Astrocyte (in vitro differentiated cells and primary cell): ENCODE measurements around the gene TMEM161B. TPM values are rescaled to one million over a fixed set of nuclear protein-coding genes. Genes with fewer than 3 reads are reported as not detected.
"Not testable (repeated sequence)": the region's sequence is repeated elsewhere in the genome, so short reads cannot be mapped to it uniquely, and the experiment has no call there.

Experiments
- DNase-seq: peaks from one replicate; pipeline ENCODE4 v3.0.0-alpha.2; 2010; ENCODE audit warnings: low read depth
- FAIRE-seq: peaks from 2 replicates; lab custom pipeline; 2011; peaks lifted over from hg19 to GRCh38; lab: Jason Lieb, UNC
- H2AFZ ChIP-seq: 2 replicates; pipeline ENCODE4 v1.6.0; 2012; ENCODE audit warnings: low read depth, low read length, inconsistent platforms
- H3K27ac ChIP-seq: 2 replicates; pipeline ENCODE4 v1.5.1; 2011; ENCODE audit warnings: low read depth, low read length, inconsistent platforms
- H3K27me3 ChIP-seq: 2 replicates; pipeline ENCODE4 v1.6.0; 2011; ENCODE audit warnings: low read length, inconsistent platforms; ENCODE audit not compliant: insufficient read depth
- H3K36me3 ChIP-seq: 2 replicates; pipeline ENCODE4 v1.5.1; 2011; ENCODE audit warnings: low read length, inconsistent platforms; ENCODE audit not compliant: insufficient read depth
- H3K4me1 ChIP-seq: 2 replicates; pipeline ENCODE4 v1.5.1; 2011; ENCODE audit warnings: low read length, inconsistent platforms; ENCODE audit not compliant: insufficient read depth
- H3K4me2 ChIP-seq: 2 replicates; pipeline ENCODE4 v1.6.0; 2012; ENCODE audit warnings: low read length, inconsistent platforms
- H3K4me3 ChIP-seq: 2 replicates; pipeline ENCODE4 v1.5.1; 2011; ENCODE audit warnings: low read depth, mild to moderate bottlenecking, low read length, inconsistent platforms; ENCODE audit not compliant: insufficient read depth
- H3K79me2 ChIP-seq: 2 replicates; pipeline ENCODE4 v1.6.0; 2012; ENCODE audit warnings: mild to moderate bottlenecking, low read length, inconsistent platforms; ENCODE audit not compliant: insufficient read depth
- H3K9ac ChIP-seq: 2 replicates; pipeline ENCODE4 v1.6.0; 2012; ENCODE audit warnings: mild to moderate bottlenecking, low read length, inconsistent platforms
- H3K9me3 ChIP-seq: 2 replicates; pipeline ENCODE4 v1.5.1; 2012; ENCODE audit warnings: low read depth, mild to moderate bottlenecking, low read length, inconsistent platforms; ENCODE audit not compliant: insufficient read depth
- H4K20me1 ChIP-seq: 2 replicates; pipeline ENCODE4 v1.6.0; 2012; ENCODE audit warnings: low read length, inconsistent platforms; ENCODE audit not compliant: insufficient read depth
- H3K27ac Mint-ChIP-seq: one replicate; pipeline ENCODE4 v1.8.0; 2021; ENCODE audit warnings: mild to moderate bottlenecking, mixed read lengths; ENCODE audit not compliant: unreplicated experiment
- H3K27me3 Mint-ChIP-seq: one replicate; pipeline ENCODE4 v1.8.0; 2021; ENCODE audit warnings: low read depth, mixed read lengths; ENCODE audit not compliant: unreplicated experiment
- H3K36me3 Mint-ChIP-seq: one replicate; pipeline ENCODE4 v1.8.0; 2021; ENCODE audit warnings: low read depth, mixed read lengths; ENCODE audit not compliant: unreplicated experiment
- H3K4me1 Mint-ChIP-seq: one replicate; pipeline ENCODE4 v1.8.0; 2021; ENCODE audit warnings: low read depth, mixed read lengths; ENCODE audit not compliant: unreplicated experiment
- H3K4me3 Mint-ChIP-seq: one replicate; pipeline ENCODE4 v1.8.0; 2021; ENCODE audit warnings: mild to moderate bottlenecking, moderate library complexity, mixed read lengths; ENCODE audit not compliant: unreplicated experiment
- H3K9me3 Mint-ChIP-seq: one replicate; pipeline ENCODE4 v1.8.0; 2021; ENCODE audit warnings: mild to moderate bottlenecking, mixed read lengths; ENCODE audit not compliant: unreplicated experiment
- CTCF ChIP-seq: IDR thresholded peaks from 2 replicates; pipeline ENCODE4 v1.5.1; 2011; ENCODE audit warnings: low read depth, mild to moderate bottlenecking, inconsistent platforms, low read length, moderate library complexity; ENCODE audit not compliant: insufficient read depth
- EZH2 ChIP-seq: IDR thresholded peaks from 2 replicates; pipeline ENCODE4 v1.6.1; 2012; ENCODE audit warnings: mild to moderate bottlenecking, low read length, inconsistent platforms; ENCODE audit not compliant: insufficient read depth
- total RNA-seq: library from RNA; stranded (reverse); gene quantifications from 2 replicates; pipeline ENCODE4 v1.2.1, GENCODE V29; 2021

The TMEM161B gene
- total RNA-seq, 1 donor from 2014 or later: 10.8 TPM

DNA sequence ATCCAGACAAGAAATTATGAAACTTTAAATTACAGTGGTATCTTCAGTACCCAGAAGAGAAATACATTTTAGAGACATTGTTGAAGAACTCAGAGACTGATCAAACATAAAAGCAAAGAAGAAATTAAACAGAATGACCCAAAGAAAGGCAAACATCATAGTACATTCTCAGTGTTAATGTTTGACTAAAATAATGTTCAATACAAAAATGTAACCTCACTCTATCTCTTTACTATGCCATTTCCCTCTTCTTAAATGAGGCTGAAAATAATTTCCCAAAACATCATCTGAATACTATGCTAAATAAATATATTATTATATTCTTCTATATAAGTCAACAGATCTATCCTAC is 22.8 kb downstream of the TMEM161B start:
- Histone ChIP-seq H3K4me3 (no peak overlapping the region), H3K9ac (no peak overlapping the region), H3K4me2 (no peak overlapping the region), H3K9me3 (no peaks in the 10 kb centered on the region), H2AFZ (no peak overlapping the region), H3K36me3 (no peaks in the 10 kb centered on the region), H3K27me3 (no peaks in the 10 kb centered on the region), H3K4me1 (peaks cover 8% of the 10 kb centered on the region), H3K27ac (no peak overlapping the region), H3K79me2 (peaks cover 97% of the 10 kb centered on the region), H4K20me1 (peaks cover 46% of the 10 kb centered on the region)
- no peaks in the 10 kb centered on the region for H3K27me3 Mint-ChIP-seq
- H3K4me3 Mint-ChIP-seq: no peak overlapping the region
- H3K27ac Mint-ChIP-seq: no peak overlapping the region
- TF ChIP-seq EZH2: no peak
- TF ChIP-seq CTCF: no peak
- H3K4me1 Mint-ChIP-seq: peaks cover 14% of the 10 kb centered on the region
- no peaks in the 10 kb centered on the region for H3K9me3 Mint-ChIP-seq
- no peaks in the 10 kb centered on the region for H3K36me3 Mint-ChIP-seq
- no peak for DNase-seq
- no peak for FAIRE-seq

DNA sequence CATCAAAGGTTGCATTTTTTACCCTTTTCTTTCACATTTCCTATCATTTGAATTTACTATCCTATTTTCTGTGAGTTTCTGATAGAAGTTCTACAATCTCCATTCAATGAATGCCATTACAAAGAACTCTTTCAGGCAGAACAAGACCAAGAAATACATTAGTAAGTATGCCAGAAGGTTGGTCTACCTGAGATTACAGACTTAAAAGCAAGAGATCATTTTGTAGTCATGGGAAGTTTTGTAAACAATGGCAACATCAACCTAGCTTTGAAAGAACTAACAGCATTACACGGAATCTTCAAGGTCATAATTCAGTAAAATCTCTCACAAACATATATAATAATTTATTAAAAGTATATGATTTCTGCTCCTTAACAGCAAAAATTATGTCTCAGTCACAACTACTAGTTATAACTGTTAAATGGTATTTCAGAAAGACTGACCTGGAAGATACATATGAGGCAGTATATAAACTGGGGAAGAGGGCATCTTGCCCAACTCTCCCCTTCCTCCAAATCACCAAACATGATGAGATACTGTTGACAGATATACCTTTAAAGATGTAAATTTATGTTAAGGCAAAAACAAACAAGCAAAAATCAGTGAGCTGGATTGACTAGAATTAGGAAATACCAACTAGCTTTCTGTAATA is 23.3 kb downstream of the TMEM161B start:
- Mint-ChIP-seq H3K36me3 (no peaks in the 10 kb centered on the region), H3K27me3 (no peaks in the 10 kb centered on the region), H3K27ac (no peak overlapping the region), H3K4me1 (peaks cover 12% of the 10 kb centered on the region), H3K9me3 (no peaks in the 10 kb centered on the region), H3K4me3 (no peak overlapping the region)
- H3K36me3 ChIP-seq: no peaks in the 10 kb centered on the region
- no peak for FAIRE-seq
- peaks cover 8% of the 10 kb centered on the region for H3K4me1 ChIP-seq
- no peak for DNase-seq
- no peaks in the 10 kb centered on the region for H3K27me3 ChIP-seq
- no peaks in the 10 kb centered on the region for H3K9me3 ChIP-seq
- H4K20me1 ChIP-seq: peaks cover 41% of the 10 kb centered on the region
- no peak overlapping the region for H3K4me3 ChIP-seq
- peak overlapping the region; percentile 4 for H3K27ac ChIP-seq
- TF ChIP-seq CTCF (no peak), EZH2 (no peak)
- H3K4me2 ChIP-seq: peak overlapping the region; percentile 48
- peaks cover 97% of the 10 kb centered on the region for H3K79me2 ChIP-seq
- H3K9ac ChIP-seq: no peak overlapping the region
- no peak overlapping the region for H2AFZ ChIP-seq

GRCh38 chr5:88244686-88245085 is 24.0 kb downstream of the TMEM161B start:
- H3K79me2 ChIP-seq: peaks cover 95% of the 10 kb centered on the region
- peaks cover 41% of the 10 kb centered on the region for H4K20me1 ChIP-seq
- no peaks in the 10 kb centered on the region for H3K36me3 ChIP-seq
- H3K27ac ChIP-seq: peak overlapping the region; percentile 9
- H2AFZ ChIP-seq: no peak overlapping the region
- Mint-ChIP-seq H3K4me3 (no peak overlapping the region), H3K27me3 (no peaks in the 10 kb centered on the region), H3K27ac (peak overlapping the region; percentile 6), H3K4me1 (peaks cover 10% of the 10 kb centered on the region), H3K36me3 (no peaks in the 10 kb centered on the region), H3K9me3 (no peaks in the 10 kb centered on the region)
- no peak for FAIRE-seq
- DNase-seq: peak; percentile 70
- peak overlapping the region; percentile 48 for H3K4me2 ChIP-seq
- no peak for TF ChIP-seq CTCF
- no peak for TF ChIP-seq EZH2
- no peaks in the 10 kb centered on the region for H3K9me3 ChIP-seq
- peaks cover 8% of the 10 kb centered on the region for H3K4me1 ChIP-seq
- H3K4me3 ChIP-seq: no peak overlapping the region
- H3K9ac ChIP-seq: no peak overlapping the region
- no peaks in the 10 kb centered on the region for H3K27me3 ChIP-seq

DNA sequence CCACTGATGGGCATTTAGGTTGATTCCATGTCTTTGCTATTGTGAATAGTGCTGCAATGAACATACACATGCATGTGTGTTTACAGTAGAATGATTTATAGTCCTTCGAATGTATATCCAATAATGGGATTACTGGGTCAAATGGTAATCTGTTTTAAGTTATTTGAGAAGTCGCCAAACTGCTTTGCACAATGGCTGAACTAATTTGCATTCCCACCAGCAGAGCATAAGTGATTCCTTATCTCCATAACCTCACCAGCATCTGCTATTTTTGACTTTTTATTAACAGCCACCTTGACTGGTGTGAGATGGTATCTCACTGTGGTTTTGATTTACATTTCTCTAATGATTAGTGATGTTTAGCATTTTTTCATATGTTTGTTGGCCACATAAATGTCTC is 25.2 kb downstream of the TMEM161B start:
- not testable (repeated sequence) for H3K27ac ChIP-seq, H3K4me1 Mint-ChIP-seq, DNase-seq, H3K36me3 Mint-ChIP-seq, H3K4me2 ChIP-seq, H3K4me3 Mint-ChIP-seq, H3K27ac Mint-ChIP-seq, H3K36me3 ChIP-seq, FAIRE-seq, H3K4me3 ChIP-seq, H3K9me3 Mint-ChIP-seq, H3K9me3 ChIP-seq, H3K4me1 ChIP-seq, H3K9ac ChIP-seq, H2AFZ ChIP-seq, H3K27me3 Mint-ChIP-seq, H3K27me3 ChIP-seq
- Histone ChIP-seq H4K20me1 (peaks cover 36% of the 10 kb centered on the region), H3K79me2 (peaks cover 84% of the 10 kb centered on the region)
